Measurements from ENCODE around the gene MT1M.
"Not testable (repeated sequence)": the region's sequence is repeated elsewhere in the genome, so short reads cannot be mapped to it uniquely, and the experiment has no call there.

DNA sequence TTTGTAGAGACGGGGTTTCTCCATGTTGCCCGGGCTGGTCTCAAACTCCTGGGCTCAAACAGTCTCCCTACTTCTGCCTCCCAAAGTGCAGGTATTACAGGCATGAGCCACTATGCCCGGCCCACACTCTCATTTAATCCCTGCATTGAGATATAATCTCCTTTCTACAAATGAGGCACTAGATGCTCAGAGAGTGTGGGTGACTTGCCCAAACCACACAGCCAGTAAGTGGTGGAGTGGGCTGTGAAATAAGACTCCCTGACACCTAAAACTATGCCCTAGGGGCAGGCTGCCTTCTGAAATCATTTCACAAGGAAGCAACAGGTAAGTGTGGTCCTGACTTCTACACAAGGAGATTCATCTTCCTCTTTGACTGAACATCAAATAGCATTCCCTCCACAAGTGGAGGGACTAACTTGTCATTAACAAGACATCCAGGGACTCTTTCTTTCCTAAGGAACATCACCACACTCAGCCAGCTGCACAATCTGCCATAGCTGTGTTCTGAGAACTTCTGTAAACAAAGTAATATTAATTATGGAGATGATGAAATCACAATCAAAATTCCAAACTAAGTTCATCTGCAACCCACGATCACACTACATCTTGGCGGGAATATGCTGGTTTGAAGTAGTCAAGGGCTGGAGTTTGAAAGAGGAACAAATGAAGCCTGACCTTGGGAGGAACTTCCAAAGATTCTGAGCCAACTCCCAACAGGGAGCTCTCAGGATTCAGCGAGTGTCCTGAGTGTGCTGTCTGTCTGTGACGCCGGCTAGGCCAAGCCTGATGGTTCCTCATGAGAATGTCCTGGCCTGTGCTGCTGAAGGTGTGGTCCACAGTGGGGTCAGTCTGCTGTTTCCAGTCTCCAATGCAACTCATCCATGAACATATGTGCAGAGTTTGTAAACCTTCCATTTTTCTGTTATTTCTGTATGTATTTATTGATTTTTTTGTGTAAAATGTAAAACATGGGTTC is 33.1 kb downstream of the MT1M start:
- TF ChIP-seq EZH2phosphoT487 (conservative IDR thresholded peaks at IDR 0.05; ENCODE audit: low read length), result not testable (repeated sequence)
- TF ChIP-seq, protein P1, sequence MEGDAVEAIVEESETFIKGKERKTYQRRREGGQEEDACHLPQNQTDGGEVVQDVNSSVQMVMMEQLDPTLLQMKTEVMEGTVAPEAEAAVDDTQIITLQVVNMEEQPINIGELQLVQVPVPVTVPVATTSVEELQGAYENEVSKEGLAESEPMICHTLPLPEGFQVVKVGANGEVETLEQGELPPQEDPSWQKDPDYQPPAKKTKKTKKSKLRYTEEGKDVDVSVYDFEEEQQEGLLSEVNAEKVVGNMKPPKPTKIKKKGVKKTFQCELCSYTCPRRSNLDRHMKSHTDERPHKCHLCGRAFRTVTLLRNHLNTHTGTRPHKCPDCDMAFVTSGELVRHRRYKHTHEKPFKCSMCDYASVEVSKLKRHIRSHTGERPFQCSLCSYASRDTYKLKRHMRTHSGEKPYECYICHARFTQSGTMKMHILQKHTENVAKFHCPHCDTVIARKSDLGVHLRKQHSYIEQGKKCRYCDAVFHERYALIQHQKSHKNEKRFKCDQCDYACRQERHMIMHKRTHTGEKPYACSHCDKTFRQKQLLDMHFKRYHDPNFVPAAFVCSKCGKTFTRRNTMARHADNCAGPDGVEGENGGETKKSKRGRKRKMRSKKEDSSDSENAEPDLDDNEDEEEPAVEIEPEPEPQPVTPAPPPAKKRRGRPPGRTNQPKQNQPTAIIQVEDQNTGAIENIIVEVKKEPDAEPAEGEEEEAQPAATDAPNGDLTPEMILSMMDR (IDR thresholded peaks at IDR 0.05; ENCODE audit: insufficient read depth, low read length, poor library complexity, severe bottlenecking), result not testable (repeated sequence)
